Motor neuron (in vitro differentiated cells): ENCODE measurements around the gene PLPPR2. TPM values are rescaled to one million over a fixed set of nuclear protein-coding genes. Genes with fewer than 3 reads are reported as not detected.
"Not testable (repeated sequence)": the region's sequence is repeated elsewhere in the genome, so short reads cannot be mapped to it uniquely, and the experiment has no call there.

Source experiments
- ATAC-seq, 8 experiments: fragments of 200-7000 bp; cut with Tn5 transposase; replicated peaks in 6 of 8; 2 replicates each; pipeline ENCODE4 v1.8.0; 2021; ENCODE audit warnings: mild to moderate bottlenecking in 8 of 8, moderate library complexity in 8 of 8
- H3K27ac ChIP-seq, 2 donors: fragments of 250-450 bp; sonication (Bioruptor Pico); 2 replicates each; pipeline ENCODE4 v1.9.0; 2021; ENCODE audit warnings: antibody characterized with exemption in 2 of 2, mild to moderate bottlenecking in 2 of 2, moderate library complexity in 1 of 2
- H3K4me1 ChIP-seq, 2 donors: fragments of 250-450 bp; sonication (Bioruptor Pico); replicated peaks in 1 of 2; 2 replicates each; pipeline ENCODE4 v1.6.1; 2021; ENCODE audit warnings: antibody characterized with exemption in 2 of 2, mild to moderate bottlenecking in 2 of 2, moderate library complexity in 1 of 2
- H3K4me3 ChIP-seq, 5 donors: fragments of 250-450 bp; sonication (Bioruptor Pico); 2 replicates each; pipeline ENCODE4 v1.9.0; 2021; ENCODE audit warnings: antibody characterized with exemption in 5 of 5, mild to moderate bottlenecking in 5 of 5, moderate library complexity in 4 of 5
- WGBS, 10 experiments: fragments of 450-650 bp; shearing (Covaris generic); methylation state at CpG; one replicate each; pipeline ENCODE4 v1.0.0; 2022; 5-methylcytosine and 5-hydroxymethylcytosine counted together
- in situ Hi-C, 9 experiments: fragments of 400-800 bp; cut with MboI; loops; one replicate each; pipeline ENCODE4 v1.15.0; 2021; ENCODE audit warnings: low sequenced_read_pairs in 9 of 9, low pct_unique_long_range_greater_than_20kb in 2 of 9; ENCODE audit not compliant: unreplicated experiment in 9 of 9
- total RNA-seq, 8 experiments: library from RNA; unstranded; fragments of 300-600 nt; gene quantifications; 2 replicates each; pipeline versions ENCODE4 v1.2.3 to v1.2.4, GENCODE V29; 2022

Gene PLPPR2, protein sequence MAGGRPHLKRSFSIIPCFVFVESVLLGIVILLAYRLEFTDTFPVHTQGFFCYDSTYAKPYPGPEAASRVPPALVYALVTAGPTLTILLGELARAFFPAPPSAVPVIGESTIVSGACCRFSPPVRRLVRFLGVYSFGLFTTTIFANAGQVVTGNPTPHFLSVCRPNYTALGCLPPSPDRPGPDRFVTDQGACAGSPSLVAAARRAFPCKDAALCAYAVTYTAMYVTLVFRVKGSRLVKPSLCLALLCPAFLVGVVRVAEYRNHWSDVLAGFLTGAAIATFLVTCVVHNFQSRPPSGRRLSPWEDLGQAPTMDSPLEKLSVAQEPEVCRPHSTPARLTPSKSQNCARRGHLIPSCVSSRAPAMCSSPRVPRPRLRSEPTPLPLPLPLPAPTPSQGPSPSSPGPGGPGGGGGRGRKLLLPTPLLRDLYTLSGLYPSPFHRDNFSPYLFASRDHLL
- 10 to 100 TPM; 21.5 to 46.5 (median 28.0) TPM for total RNA-seq

- Histone ChIP-seq H3K27ac (peak within 1 kb of the TSS in 1 of 2 donors; percentile 41), H3K4me3 (peak within 1 kb of the TSS; percentile 47 to 70 (median 61)), H3K4me1 (peaks cover 0 to 5% of the 10 kb centered on the region in 2 donors)
- ATAC-seq: peak; percentile 84 to 98 (median 90)
- in situ Hi-C loops: no loop called here
- 0 to 69% (median 40%) methylated on average over 1 to 2 of the region's 62 CpGs; no CpG with 5 or more reads in 6 of the 10 experiments for whole genome bisulfite sequencing, 10 experiments
Measured at GRCh38 chr19:11355160-11356073, at the start of gene PLPPR2. Gene PLPPR2, plus strand, starts transcription at chr19:11355432. Its CDS starts 2,242 bp downstream, at chr19:11357674.

GRCh38 chr19:11306337-11306736 lies 48.9 kb upstream of the PLPPR2 start:
- H3K27ac ChIP-seq: no peak overlapping the region
- ATAC-seq: no peak
- H3K4me1 ChIP-seq: no peaks in the 10 kb centered on the region
- in situ Hi-C loops: no loop called here
- 36 to 92% (median 68%) methylated on average over 2 to 8 of the region's 9 CpGs; no CpG with 5 or more reads in 4 of the 10 experiments for WGBS, 10 experiments
- H3K4me3 ChIP-seq: no peak overlapping the region

GRCh38 chr19:11320278-11320995 lies 34.8 kb upstream of the PLPPR2 start:
- ATAC-seq, in situ Hi-C loops, H3K27ac ChIP-seq, H3K4me3 ChIP-seq: not testable (repeated sequence)
- H3K4me1 ChIP-seq: peaks cover 2 to 17% of the 10 kb centered on the region in 2 donors
- 69 to 100% (median 96%) methylated on average over 1 to 8 of the region's 9 CpGs for WGBS, 10 experiments

DNA sequence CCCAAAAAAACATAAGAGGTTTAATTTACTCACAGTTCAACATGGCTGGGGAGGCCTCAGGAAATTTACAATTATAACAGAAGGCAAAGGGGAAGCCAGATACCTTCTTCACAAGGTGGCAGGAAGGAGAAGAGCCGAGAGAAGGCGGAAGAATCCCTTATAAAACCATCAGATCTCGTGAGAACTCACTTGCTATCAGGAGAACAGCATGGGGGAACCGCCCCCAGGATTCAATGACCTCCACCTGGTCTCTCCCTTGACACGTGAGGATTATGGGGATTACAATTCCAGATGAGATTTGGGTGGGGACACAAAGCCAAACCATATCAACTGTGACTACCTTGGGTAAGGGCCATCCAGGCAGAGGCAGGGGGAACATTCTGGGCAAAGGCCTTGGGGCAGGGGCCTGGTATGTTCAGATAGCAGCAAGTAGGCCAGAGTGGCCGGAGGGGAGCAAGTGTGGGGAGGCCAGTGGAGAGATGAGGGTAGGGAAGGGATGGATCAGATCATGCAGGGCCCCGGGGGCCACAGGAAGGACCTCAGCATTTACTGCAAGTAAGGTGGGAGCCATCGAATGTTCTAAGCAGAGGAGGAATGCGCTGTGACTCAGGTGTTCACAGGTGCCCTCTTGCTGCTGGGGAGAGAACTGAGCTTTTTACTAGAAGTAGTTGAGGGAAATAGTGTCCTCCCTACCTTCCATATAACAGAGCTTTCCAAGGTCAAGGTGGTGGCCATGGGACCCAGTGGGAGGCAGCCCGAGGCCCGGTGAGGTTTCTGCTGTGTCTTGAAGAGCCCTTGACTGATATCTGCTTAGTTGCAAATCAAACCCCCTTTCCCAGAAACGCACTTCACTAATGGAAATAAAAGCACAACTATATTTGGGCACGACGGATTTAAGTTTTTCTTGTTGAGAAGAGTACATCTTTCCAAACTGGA lies 33.8 kb upstream of the PLPPR2 start:
- no peak for ATAC-seq
- H3K4me3 ChIP-seq: no peak overlapping the region
- H3K4me1 ChIP-seq: peaks cover 2 to 17% of the 10 kb centered on the region in 2 donors
- 80 to 100% (median 88%) methylated on average over 2 to 9 of the region's 14 CpGs; no CpG with 5 or more reads in 1 of the 10 experiments for WGBS, 10 experiments
- no peak overlapping the region for H3K27ac ChIP-seq
- in situ Hi-C loops: no loop called here

DNA sequence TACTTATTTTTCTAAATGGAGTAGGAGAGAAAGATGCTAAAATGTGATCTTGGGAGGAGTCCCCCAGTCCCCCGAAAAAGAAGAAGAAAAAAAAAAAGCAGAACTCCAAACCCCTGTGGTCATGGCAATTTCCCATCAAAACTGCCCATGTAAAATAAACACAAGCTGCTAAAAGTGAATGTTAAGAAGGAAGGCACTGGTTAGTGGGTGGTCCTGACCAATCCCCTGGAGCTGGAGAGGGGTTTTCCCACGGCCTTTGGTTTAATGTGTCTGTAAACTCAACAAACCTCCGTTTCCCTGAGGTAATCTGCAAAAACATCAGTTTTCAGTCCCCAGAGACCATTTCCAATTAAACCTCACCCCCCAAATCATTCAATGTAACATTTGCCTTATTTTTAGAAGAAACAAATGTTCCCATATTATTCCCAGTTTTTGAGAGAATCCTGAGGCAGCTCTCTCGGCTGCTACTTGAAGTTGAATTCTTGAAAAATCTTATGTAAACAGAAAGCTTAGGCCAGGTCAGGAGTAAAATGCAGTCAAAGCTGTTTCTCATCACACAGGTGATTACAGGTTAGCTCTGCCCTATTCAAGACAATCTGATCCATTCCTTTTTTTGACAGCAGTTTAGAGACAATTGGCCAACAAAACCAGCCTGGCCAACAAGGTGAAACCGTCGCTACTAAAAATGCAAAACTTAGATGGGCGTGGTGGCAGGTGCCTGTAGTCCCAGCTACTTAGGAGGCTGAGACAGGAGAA lies 32.8 kb upstream of the PLPPR2 start:
- WGBS, 10 experiments: 23 to 90% (median 62%) methylated on average over 2 to 7 of the region's 7 CpGs; no CpG with 5 or more reads in 1 of the 10 experiments
- in situ Hi-C loops: no loop called here
- Histone ChIP-seq H3K4me3 (no peak overlapping the region), H3K27ac (no peak overlapping the region), H3K4me1 (peaks cover 2 to 17% of the 10 kb centered on the region in 2 donors)
- ATAC-seq: no peak

GRCh38 chr19:11323601-11324078 lies 31.6 kb upstream of the PLPPR2 start:
- in situ Hi-C loops: no loop called here
- peak overlapping the region in 1 of 2 donors; percentile 35 for H3K27ac ChIP-seq
- H3K4me3 ChIP-seq: no peak overlapping the region
- peaks cover 2 to 17% of the 10 kb centered on the region in 2 donors for H3K4me1 ChIP-seq
- ATAC-seq: no peak
- WGBS, 10 experiments: 40 to 100% (median 69%) methylated on average over 1 to 2 of the region's 5 CpGs; no CpG with 5 or more reads in 6 of the 10 experiments

DNA sequence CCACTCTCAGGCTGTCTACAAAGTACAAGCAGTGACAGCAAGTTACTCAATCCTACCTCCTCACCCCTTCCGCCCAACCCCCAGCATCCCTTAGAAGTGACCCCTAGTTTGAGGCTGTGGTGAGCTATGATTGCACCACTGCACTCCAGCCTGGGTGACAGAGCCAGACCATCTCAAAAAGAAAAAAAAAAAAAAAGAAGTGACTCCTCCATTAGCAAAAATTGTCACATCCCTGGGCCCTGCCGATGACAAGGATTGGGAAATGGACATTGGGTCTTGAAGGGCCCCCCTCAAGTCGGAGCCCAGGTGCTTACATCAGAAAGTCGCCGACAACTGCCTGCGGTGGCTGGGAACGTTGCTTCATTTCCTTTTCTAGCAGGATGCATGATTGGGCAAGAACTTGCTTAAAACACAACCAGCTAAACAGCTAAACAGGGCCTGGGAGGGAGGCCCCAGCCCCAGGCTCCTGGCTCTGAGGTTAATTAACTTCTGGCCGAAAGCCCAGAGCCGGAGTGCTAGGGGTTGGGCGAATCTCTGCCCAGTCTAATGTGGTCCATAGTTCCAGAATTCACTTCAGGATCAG lies 31.1 kb upstream of the PLPPR2 start:
- Histone ChIP-seq H3K27ac (peak overlapping the region in 1 of 2 donors; percentile 35), H3K4me3 (no peak overlapping the region), H3K4me1 (peaks cover 2 to 17% of the 10 kb centered on the region in 2 donors)
- WGBS, 10 experiments: 0 to 100% (median 42%) methylated on average over 1 to 6 of the region's 10 CpGs; no CpG with 5 or more reads in 1 of the 10 experiments
- ATAC-seq: peak; percentile 56 to 97 (median 88)
- in situ Hi-C loops: no loop called here

DNA sequence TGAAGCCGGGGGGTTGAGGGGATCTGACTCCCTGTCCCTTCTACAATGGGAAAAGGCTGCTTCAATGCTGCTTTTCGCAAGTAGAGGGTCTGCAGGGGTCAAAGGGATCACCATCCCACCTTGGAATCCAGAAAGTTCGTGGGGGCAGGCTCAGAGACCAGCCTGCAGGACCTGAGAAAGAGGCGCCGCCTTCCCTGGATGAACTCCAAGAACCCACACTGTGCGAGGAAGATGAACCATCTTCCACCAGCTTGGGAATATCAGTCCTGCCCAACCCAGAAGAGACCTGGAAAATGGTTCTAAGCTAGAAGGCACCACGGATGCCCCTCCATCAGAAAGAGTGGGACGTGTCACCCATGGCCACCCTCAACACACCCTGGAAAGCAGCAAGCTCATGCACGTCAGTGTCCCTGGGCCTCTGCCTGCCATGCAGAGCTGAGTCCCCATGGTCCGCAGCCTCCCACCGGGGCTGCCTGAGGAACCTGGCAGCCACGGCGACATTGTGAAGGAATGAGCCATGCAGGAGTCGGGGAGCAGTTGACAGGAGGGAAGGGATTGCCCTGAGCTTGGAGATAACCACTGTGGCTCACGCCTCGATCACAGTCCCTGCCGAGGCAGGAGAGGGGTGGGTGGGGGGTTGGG lies 30.4 kb upstream of the PLPPR2 start:
- in situ Hi-C loops: no loop called here
- Histone ChIP-seq H3K27ac (no peak overlapping the region), H3K4me3 (no peak overlapping the region), H3K4me1 (peaks cover 2 to 17% of the 10 kb centered on the region in 2 donors)
- peak in 2 of 8 experiments; percentile 6 for ATAC-seq
- 17 to 88% (median 78%) methylated on average over 1 to 4 of the region's 17 CpGs; no CpG with 5 or more reads in 5 of the 10 experiments for WGBS, 10 experiments

DNA sequence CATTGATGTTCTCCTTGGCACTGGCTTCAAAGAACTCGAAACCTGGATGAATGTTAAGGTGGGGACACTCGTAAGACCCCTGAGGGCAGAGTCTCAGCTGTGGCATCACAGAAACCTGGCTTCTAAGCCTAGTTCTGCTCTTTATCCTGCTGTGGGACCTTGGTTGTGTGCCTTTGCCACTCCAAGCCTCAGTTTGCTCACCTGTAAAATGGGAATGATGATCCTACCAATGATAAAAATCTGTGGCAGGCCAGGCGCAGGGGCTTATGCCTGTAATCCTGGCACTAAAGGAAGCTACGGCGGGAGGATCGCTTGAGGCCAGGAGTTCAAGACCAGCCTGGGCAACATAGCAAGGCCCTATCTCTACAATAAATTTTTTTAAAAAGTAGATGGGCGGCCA lies 29.7 kb upstream of the PLPPR2 start:
- ATAC-seq: no peak
- H3K4me3 ChIP-seq: no peak overlapping the region
- peaks cover 2 to 17% of the 10 kb centered on the region in 2 donors for H3K4me1 ChIP-seq
- WGBS, 10 experiments: 89 to 100% (median 96%) methylated on average over 3 to 6 of the region's 7 CpGs; no CpG with 5 or more reads in 4 of the 10 experiments
- H3K27ac ChIP-seq: no peak overlapping the region
- in situ Hi-C loops: no loop called here

DNA sequence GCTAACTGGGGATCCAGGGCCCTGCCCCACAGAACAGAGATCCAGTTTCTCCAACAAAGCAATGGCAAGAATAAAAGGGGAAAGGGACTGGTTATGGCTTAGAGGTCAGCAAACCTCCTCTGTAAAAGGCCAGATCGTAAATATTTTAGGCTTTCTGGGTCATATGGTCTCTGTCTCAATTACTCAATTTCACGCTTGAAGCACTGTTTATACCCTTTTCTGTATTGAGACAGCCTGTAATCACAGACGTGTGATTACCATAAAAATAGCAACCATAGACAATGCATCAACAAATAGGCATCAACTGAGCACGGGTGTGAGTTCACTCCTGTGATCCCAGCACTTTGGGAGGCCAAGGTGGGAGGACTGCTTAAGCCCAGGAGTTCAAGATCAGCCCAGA lies 25.1 kb upstream of the PLPPR2 start:
- H3K4me3 ChIP-seq: no peak overlapping the region
- peak overlapping the region in 1 of 2 donors; percentile 19 for H3K27ac ChIP-seq
- H3K4me1 ChIP-seq: no peaks in the 10 kb centered on the region
- ATAC-seq: peak in 3 of 8 experiments; percentile 29 to 75 (median 72)
- in situ Hi-C loops: no loop called here
- WGBS, 10 experiments: 17 to 100% (median 17%) methylated on average over 1 to 2 of the region's 4 CpGs; no CpG with 5 or more reads in 7 of the 10 experiments
